HEK293T (cell line): ENCODE results near the gene RBFOX2.

Source experiments
- BHLHE40 ChIP-seq: fragments of 450-650 bp; IDR thresholded peaks from 2 replicates; pipeline ENCODE4 v1.6.1; 2016; ENCODE audit warnings: mild to moderate bottlenecking, moderate library complexity, borderline replicate concordance
- ELF4 ChIP-seq: fragments of 450-650 bp; IDR thresholded peaks from 2 replicates; pipeline ENCODE4 v1.6.1; 2017; ENCODE audit warnings: antibody characterized with exemption
- FOXK2 ChIP-seq: fragments of 450-650 bp; IDR thresholded peaks from 2 replicates; pipeline ENCODE4 v1.6.1; 2016; ENCODE audit warnings: mild to moderate bottlenecking
- FOXM1 ChIP-seq: fragments of 450-650 bp; IDR thresholded peaks from 2 replicates; pipeline ENCODE4 v1.6.1; 2017; ENCODE audit warnings: mild to moderate bottlenecking, borderline replicate concordance
- HDGF ChIP-seq: fragments of 450-650 bp; IDR thresholded peaks from 2 replicates; pipeline ENCODE4 v1.6.1; 2017; ENCODE audit warnings: antibody characterized with exemption, borderline replicate concordance
- L3MBTL2 ChIP-seq: fragments of 450-650 bp; conservative IDR thresholded peaks from 2 replicates; pipeline ENCODE4 v1.6.1; 2016; ENCODE audit warnings: mild to moderate bottlenecking
- SP1 ChIP-seq: fragments of 450-650 bp; IDR thresholded peaks from 2 replicates; pipeline ENCODE4 v1.6.1; 2017
- TARDBP ChIP-seq: fragments of 450-650 bp; IDR thresholded peaks from 2 replicates; pipeline ENCODE4 v1.6.1; 2016

GRCh38 chr22:35998748-35999147 lies 29.9 kb downstream of the RBFOX2 start:
- TF ChIP-seq SP1 = no peak
- TF ChIP-seq TARDBP = no peak
- TF ChIP-seq FOXM1 = no peak
- TF ChIP-seq BHLHE40 = no peak
- no peak for TF ChIP-seq HDGF
- no peak for TF ChIP-seq FOXK2
- TF ChIP-seq L3MBTL2 = no peak
- no peak for TF ChIP-seq ELF4
